HepG2 (cell line): ENCODE results near the gene STEAP1B. TPM values are rescaled to one million over a fixed set of nuclear protein-coding genes. Genes with fewer than 3 reads are reported as not detected.

Source experiments
- ATAD3A ChIP-seq: sonication (generic); formaldehyde crosslinking; IDR thresholded peaks from 2 replicates; pipeline ENCODE4 v1.4.0; 2020; ENCODE audit warnings: missing genetic modification reagents
- CERS6 ChIP-seq: sonication (generic); formaldehyde crosslinking; IDR thresholded peaks from 2 replicates; pipeline ENCODE4 v1.5.0; 2020; ENCODE audit warnings: missing genetic modification reagents
- ETS1 ChIP-seq: sonication (generic); formaldehyde crosslinking; IDR thresholded peaks from 2 replicates; pipeline ENCODE4 v1.4.0; 2020; ENCODE audit warnings: missing genetic modification reagents
- GATAD1 ChIP-seq: IDR thresholded peaks from 2 replicates; pipeline ENCODE4 v1.6.1; 2016; ENCODE audit warnings: missing genetic modification reagents, missing compliant biosample characterization
- MED8 ChIP-seq: sonication (generic); formaldehyde crosslinking; IDR thresholded peaks from 2 replicates; pipeline ENCODE4 v1.8.1; 2023; ENCODE audit warnings: mild to moderate bottlenecking, missing genetic modification reagents; ENCODE audit not compliant: insufficient replicate concordance
- NFE2L1 ChIP-seq: sonication (generic); formaldehyde crosslinking; IDR thresholded peaks from 2 replicates; pipeline ENCODE4 v1.4.0; 2020; ENCODE audit warnings: missing genetic modification reagents, mild to moderate bottlenecking, borderline replicate concordance
- RARG ChIP-seq: sonication (generic); formaldehyde crosslinking; IDR thresholded peaks from 2 replicates; pipeline ENCODE4 v1.4.0; 2020; ENCODE audit warnings: low read depth, mild to moderate bottlenecking, missing genetic modification reagents
- SOX13 ChIP-seq, 3 experiments: fragments of 450-650 bp in 1 of 3; sonication (generic) in 1 of 3; formaldehyde crosslinking in 1 of 3; IDR thresholded peaks in 2 of 3; conservative IDR thresholded peaks in 1 of 3; 2 replicates each; pipeline versions ENCODE4 v1.5.0 to v1.6.1; 2016 to 2020; ENCODE audit warnings: antibody characterized with exemption in 1 of 3, mild to moderate bottlenecking in 1 of 3, missing compliant biosample characterization in 1 of 3, missing genetic modification reagents in 1 of 3, moderate library complexity in 1 of 3
- ZBTB10 ChIP-seq: sonication (generic); formaldehyde crosslinking; IDR thresholded peaks from 2 replicates; pipeline ENCODE4 v1.4.0; 2020; ENCODE audit warnings: missing genetic modification reagents, borderline replicate concordance
- ZNF292 ChIP-seq: sonication (generic); formaldehyde crosslinking; IDR thresholded peaks from 2 replicates; pipeline ENCODE4 v1.8.1; 2022; ENCODE audit warnings: mild to moderate bottlenecking, low read depth, missing genetic modification reagents, borderline replicate concordance
- ZNF296 ChIP-seq: sonication (generic); formaldehyde crosslinking; conservative IDR thresholded peaks from 2 replicates; pipeline ENCODE4 v1.5.0; 2020; ENCODE audit warnings: mild to moderate bottlenecking, missing genetic modification reagents
- ZNF512B ChIP-seq: sonication (generic); formaldehyde crosslinking; IDR thresholded peaks from 2 replicates; pipeline ENCODE4 v1.5.1; 2020; ENCODE audit warnings: missing genetic modification reagents, mild to moderate bottlenecking, borderline replicate concordance
- ZNF562 ChIP-seq: sonication (generic); formaldehyde crosslinking; IDR thresholded peaks from 2 replicates; pipeline ENCODE4 v1.8.0; 2022; ENCODE audit warnings: missing genetic modification reagents, borderline replicate concordance
- polyA plus RNA-seq, 8 experiments: library from polyadenylated mRNA; depleted of rRNA in 3 of 8; stranded (reverse) in 7 of 8; unstranded in 1 of 8; fragments of >200 nt; fragmentation: Illumina TruSeq in 4 of 8; extraction: Trizol in 4 of 8; gene quantifications; 2 replicates each; pipeline versions ENCODE4 v1.2.1 to v1.2.3, GENCODE V29; 2011 to 2016; ENCODE audit warnings: low read depth in 4 of 8, missing spikeins in 1 of 8, mixed read lengths in 1 of 8; ENCODE audit not compliant: insufficient read depth in 1 of 8
- total RNA-seq, 5 experiments: library from RNA; depleted of rRNA; stranded (reverse); fragments of >200 nt; fragmentation: Illumina TruSeq; extraction: Trizol; gene quantifications; 2 replicates each; pipeline ENCODE4 v1.2.3, GENCODE V29; 2016; ENCODE audit warnings: low read depth in 1 of 5
- TF ChIP-seq, protein P1 (sequence below): sonication (generic); formaldehyde crosslinking; IDR thresholded peaks from 2 replicates; pipeline ENCODE4 v1.4.0; 2020; ENCODE audit warnings: missing genetic modification reagents

The STEAP1B gene
- total and polyA plus RNA-seq, 2 of the 13 experiments (the other 11 are each of a cell fraction or from before 2014, with no cell fraction given): not detected

- TF ChIP-seq, protein P1, sequence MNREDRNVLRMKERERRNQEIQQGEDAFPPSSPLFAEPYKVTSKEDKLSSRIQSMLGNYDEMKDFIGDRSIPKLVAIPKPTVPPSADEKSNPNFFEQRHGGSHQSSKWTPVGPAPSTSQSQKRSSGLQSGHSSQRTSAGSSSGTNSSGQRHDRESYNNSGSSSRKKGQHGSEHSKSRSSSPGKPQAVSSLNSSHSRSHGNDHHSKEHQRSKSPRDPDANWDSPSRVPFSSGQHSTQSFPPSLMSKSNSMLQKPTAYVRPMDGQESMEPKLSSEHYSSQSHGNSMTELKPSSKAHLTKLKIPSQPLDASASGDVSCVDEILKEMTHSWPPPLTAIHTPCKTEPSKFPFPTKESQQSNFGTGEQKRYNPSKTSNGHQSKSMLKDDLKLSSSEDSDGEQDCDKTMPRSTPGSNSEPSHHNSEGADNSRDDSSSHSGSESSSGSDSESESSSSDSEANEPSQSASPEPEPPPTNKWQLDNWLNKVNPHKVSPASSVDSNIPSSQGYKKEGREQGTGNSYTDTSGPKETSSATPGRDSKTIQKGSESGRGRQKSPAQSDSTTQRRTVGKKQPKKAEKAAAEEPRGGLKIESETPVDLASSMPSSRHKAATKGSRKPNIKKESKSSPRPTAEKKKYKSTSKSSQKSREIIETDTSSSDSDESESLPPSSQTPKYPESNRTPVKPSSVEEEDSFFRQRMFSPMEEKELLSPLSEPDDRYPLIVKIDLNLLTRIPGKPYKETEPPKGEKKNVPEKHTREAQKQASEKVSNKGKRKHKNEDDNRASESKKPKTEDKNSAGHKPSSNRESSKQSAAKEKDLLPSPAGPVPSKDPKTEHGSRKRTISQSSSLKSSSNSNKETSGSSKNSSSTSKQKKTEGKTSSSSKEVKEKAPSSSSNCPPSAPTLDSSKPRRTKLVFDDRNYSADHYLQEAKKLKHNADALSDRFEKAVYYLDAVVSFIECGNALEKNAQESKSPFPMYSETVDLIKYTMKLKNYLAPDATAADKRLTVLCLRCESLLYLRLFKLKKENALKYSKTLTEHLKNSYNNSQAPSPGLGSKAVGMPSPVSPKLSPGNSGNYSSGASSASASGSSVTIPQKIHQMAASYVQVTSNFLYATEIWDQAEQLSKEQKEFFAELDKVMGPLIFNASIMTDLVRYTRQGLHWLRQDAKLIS (CRISPR knock-in tag): no peak
- TF ChIP-seq ETS1 (CRISPR knock-in tag) (no peak), GATAD1 (CRISPR knock-in tag) (peak; percentile 67), ZNF292 (CRISPR knock-in tag) (peak; percentile 83; the same call in 1 of the 2 replicates), ZNF296 (CRISPR knock-in tag) (no peak), ZBTB10 (no peak), ZNF512B (CRISPR knock-in tag) (no peak), NFE2L1 (CRISPR knock-in tag) (no peak), RARG (CRISPR knock-in tag) (no peak), CERS6 (CRISPR knock-in tag) (peak; percentile 74; the same call in 1 of the 2 replicates), SOX13 (IDR thresholded peaks at IDR 0.05) (no peak; the same call in 1 of the 2 replicates), SOX13 (CRISPR knock-in tag; conservative IDR thresholded peaks at IDR 0.05 in 1 of 2, IDR thresholded peaks at IDR 0.05 in 1 of 2) (peak in 1 of 2 experiments; percentile 96; a peak in 2 of 4 replicates), ATAD3A (no peak), MED8 (CRISPR knock-in tag) (no peak), ZNF562 (CRISPR knock-in tag) (no peak)
Measured at GRCh38 chr7:22442187-22442881, 57.7 kb downstream of the STEAP1B start (continued).
